IgD-negative memory B cell (primary cell): ENCODE data around the gene IGSF9. TPM values are rescaled to one million over a fixed set of nuclear protein-coding genes. Genes with fewer than 3 reads are reported as not detected.

Source experiments
- H3K27ac Mint-ChIP-seq, 3 donors: one replicate each; pipeline ENCODE4 v1.8.0; 2020 to 2022; ENCODE audit warnings: mild to moderate bottlenecking in 3 of 3, mixed read lengths in 3 of 3, moderate library complexity in 1 of 3
- H3K27me3 Mint-ChIP-seq: one replicate; pipeline ENCODE4 v1.8.0; 2021; ENCODE audit warnings: mixed read lengths
- H3K36me3 Mint-ChIP-seq: one replicate; pipeline ENCODE4 v1.8.0; 2020; ENCODE audit warnings: mild to moderate bottlenecking, mixed read lengths
- H3K4me1 Mint-ChIP-seq, 3 donors: one replicate each; pipeline ENCODE4 v1.8.0; 2020 to 2022; ENCODE audit warnings: mixed read lengths in 3 of 3, mild to moderate bottlenecking in 1 of 3
- H3K4me3 Mint-ChIP-seq, 4 donors: one replicate each; pipeline ENCODE4 v1.8.0; 2020 to 2022; ENCODE audit warnings: mild to moderate bottlenecking in 4 of 4, mixed read lengths in 4 of 4, moderate library complexity in 3 of 4
- H3K9me3 Mint-ChIP-seq, 3 donors: one replicate each; pipeline ENCODE4 v1.8.0; 2020 to 2021; ENCODE audit warnings: mixed read lengths in 3 of 3, mild to moderate bottlenecking in 1 of 3
- polyA plus RNA-seq: library from polyadenylated mRNA; unstranded; fragments of 300-500 nt; fragmentation: Illumina TruSeq; gene quantifications from one replicate; pipeline ENCODE4 v1.2.3, GENCODE V29; 2021

IGSF9 gene
- polyA plus RNA-seq, 1 donor from 2014 or later = 0.08 TPM

DNA sequence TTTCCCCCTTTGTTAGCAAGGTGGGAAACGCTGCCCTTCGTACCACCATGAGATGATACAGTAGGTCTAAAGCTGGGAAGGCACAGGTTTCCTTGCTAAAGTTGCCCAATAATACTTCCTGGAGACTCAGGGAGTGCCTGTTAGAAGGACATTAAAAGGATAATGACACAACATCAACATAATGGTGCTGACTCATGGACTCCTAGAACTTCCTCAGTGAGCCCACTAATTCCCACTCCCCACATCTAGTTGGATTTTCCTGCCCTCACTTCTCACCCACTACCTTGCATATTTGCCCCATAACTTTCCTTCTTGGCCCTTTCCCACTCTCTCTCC lies 62.9 kb downstream of the IGSF9 start:
- Mint-ChIP-seq H3K27me3 (no peaks in the 10 kb centered on the region), H3K9me3 (no peaks in the 10 kb centered on the region), H3K27ac (no peak overlapping the region), H3K4me3 (no peak overlapping the region), H3K4me1 (peaks cover 0 to 7% (median 6%) of the 10 kb centered on the region in 3 donors), H3K36me3 (peaks cover 2% of the 10 kb centered on the region)

DNA sequence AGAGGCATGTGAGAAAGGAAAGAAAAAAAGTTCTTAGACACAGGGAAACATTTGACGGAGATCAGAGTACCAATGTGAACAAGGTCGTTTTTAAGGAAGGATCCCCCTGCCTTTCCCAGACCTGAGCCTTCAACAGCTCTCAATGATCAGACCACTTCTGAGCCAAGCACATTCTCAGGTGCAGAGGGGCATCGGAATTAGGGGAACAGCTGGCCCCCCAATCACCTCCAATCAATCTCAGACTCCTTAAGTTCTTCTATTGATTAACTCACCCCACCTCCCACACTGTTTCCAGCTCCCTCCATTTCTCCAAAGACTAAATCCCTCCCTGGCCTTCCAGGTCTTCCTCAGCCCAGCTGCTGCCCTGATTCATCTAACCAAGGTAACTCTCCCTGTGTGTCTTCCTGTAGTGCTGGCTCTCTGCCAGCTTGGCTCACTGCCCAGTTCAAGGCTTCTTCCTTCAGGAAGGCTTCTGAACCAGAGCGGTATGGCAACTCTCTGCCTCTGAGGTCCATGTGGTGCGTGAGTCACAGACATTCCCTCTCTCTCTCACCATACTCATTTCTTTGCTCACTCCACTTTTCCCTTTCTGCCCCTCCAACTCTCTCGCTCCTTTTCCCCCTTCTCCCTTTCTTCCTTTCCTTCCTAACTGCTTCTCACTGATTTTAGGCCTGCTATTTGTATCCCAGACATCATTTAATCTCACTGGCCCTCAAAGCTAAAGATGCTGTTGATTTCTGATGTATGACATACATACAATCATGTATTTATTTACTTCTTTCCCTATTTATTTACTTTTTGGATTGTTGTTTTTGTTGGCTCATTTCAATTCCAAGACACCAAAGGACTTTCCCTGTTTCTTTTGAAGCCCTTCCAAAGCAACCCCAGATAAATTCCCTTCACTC lies 63.5 kb downstream of the IGSF9 start:
- Mint-ChIP-seq H3K36me3 (peaks cover 2% of the 10 kb centered on the region), H3K9me3 (no peaks in the 10 kb centered on the region), H3K4me3 (no peak overlapping the region), H3K27me3 (no peaks in the 10 kb centered on the region), H3K27ac (no peak overlapping the region), H3K4me1 (peaks cover 0 to under 1% (median 0%) of the 10 kb centered on the region in 3 donors)

DNA sequence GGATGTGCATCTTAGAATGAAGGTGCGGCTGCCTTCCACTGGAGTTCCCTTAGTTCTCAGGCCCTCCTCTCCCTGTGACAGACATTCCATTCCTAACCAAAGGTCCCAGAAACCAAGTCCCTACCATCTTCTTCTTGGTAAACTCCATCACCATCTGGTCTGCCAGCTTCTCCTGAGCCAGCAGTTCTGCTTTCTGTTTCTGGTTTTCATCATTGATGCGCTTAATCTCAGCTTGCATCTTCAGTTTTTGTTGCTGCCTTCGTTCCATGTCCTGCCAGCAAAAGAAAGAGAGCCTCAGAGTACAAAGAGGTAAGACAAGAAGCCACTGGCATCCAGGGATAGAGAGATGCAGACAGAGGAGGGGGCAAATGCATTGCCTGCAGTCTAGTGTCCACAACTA lies 65.0 kb downstream of the IGSF9 start:
- Mint-ChIP-seq H3K4me1 (no peaks in the 10 kb centered on the region), H3K27me3 (no peaks in the 10 kb centered on the region), H3K4me3 (no peak overlapping the region), H3K9me3 (no peaks in the 10 kb centered on the region), H3K27ac (no peak overlapping the region), H3K36me3 (peaks cover 2% of the 10 kb centered on the region)

DNA sequence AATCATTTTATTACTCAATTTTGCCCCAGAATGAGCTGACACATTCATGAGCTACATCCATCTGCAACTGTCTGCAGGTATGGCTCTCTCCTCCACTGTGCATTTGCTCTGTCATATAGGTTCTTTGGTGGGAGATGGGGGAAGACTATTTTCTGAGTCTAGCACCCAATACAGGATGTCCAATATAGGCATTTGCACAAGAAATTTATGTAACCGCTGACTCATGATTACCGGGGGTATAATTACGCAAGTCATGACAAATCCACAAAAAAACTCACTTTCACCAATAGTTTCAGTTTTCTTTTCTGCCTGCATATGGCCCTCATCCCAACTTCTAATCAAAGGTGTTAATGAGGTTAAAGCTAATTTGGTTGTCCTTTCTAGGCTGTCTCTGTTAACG lies 65.4 kb downstream of the IGSF9 start:
- H3K36me3 Mint-ChIP-seq = peaks cover 2% of the 10 kb centered on the region
- H3K4me3 Mint-ChIP-seq = no peak overlapping the region
- no peaks in the 10 kb centered on the region for H3K9me3 Mint-ChIP-seq
- no peak overlapping the region for H3K27ac Mint-ChIP-seq
- no peaks in the 10 kb centered on the region for H3K27me3 Mint-ChIP-seq
- H3K4me1 Mint-ChIP-seq = no peaks in the 10 kb centered on the region

DNA sequence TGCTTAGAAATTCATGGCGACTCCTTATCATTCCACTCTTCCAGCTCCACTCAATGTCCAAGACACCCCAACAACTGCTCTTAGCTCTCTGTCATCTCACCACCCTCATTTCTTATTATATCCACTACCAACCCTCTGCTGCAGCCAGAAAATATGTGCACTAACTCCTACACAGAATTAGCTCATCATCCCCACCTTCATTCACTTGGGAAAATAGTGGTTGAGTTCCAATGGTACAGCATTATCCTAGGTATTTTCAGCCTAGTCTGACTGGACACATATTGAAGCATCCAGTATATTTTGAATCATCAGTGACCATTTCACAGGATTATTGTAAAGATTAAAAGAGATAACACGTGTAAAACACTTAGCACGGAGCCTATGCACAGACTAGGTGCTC lies 66.3 kb downstream of the IGSF9 start:
- Mint-ChIP-seq H3K27me3 (no peaks in the 10 kb centered on the region), H3K4me1 (no peaks in the 10 kb centered on the region), H3K4me3 (no peak overlapping the region), H3K27ac (no peak overlapping the region), H3K9me3 (no peaks in the 10 kb centered on the region), H3K36me3 (no peaks in the 10 kb centered on the region)

DNA sequence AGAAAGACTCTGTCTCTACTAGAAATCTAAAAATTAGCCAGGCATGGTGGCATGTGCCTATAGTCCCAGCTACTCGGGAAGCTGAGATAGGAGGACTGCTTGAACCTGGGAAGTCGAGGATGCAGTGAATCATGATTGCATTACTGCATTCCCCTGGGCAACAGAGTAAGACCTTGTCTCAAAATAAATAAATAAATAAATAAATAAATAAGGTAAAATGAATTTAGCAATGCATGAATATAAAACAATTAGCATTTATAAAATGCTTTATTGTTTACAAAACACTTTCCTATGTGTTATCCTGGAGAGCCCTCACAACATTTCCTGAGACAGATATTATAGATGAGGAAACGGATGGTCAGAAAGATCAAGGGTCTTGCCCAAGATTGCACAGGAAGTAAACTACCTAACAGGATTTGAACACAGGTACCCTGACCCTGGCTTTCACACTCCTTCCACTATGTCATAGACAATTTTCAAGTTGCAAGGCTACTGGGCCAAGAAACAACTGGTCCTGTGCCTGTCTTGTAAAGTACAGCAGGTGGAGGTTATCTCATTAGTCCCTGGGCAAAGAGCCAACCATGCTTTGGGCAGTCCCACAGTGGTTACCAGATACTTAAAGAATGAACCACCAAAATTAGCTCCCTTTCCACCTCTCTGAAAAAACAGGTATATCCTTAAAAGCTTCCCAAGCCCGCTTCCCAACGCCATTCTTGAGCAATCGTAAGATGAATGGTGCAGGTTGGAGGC lies 67.5 kb downstream of the IGSF9 start:
- no peaks in the 10 kb centered on the region for H3K9me3 Mint-ChIP-seq
- H3K27me3 Mint-ChIP-seq = peaks cover under 1% of the 10 kb centered on the region
- H3K4me3 Mint-ChIP-seq = no peak overlapping the region
- no peaks in the 10 kb centered on the region for H3K4me1 Mint-ChIP-seq
- no peaks in the 10 kb centered on the region for H3K36me3 Mint-ChIP-seq
- no peak overlapping the region for H3K27ac Mint-ChIP-seq

Other genes starting within 250 kb of the IGSF9 start
- gene CRP, start 231.0 kb downstream of the IGSF9 start, polyA plus RNA-seq = not detected
- 42.3 TPM for gene DUSP23, start 164.7 kb downstream of the IGSF9 start, polyA plus RNA-seq
- 2.1 TPM for gene FCRL6, start 143.3 kb downstream of the IGSF9 start, polyA plus RNA-seq
- gene SLAMF8, start 118.7 kb downstream of the IGSF9 start, polyA plus RNA-seq = not detected
- gene VSIG8, start 83.0 kb downstream of the IGSF9 start, polyA plus RNA-seq = not detected
- 1.2 TPM for gene CFAP45, start 45.4 kb downstream of the IGSF9 start, polyA plus RNA-seq
- gene TAGLN2, start 20.1 kb downstream of the IGSF9 start, polyA plus RNA-seq = 1,399 TPM
- not detected for gene SLAMF9, start 8.6 kb upstream of the IGSF9 start, polyA plus RNA-seq
- 1.9 TPM for gene PIGM, start 86.4 kb upstream of the IGSF9 start, polyA plus RNA-seq
- gene KCNJ10, start 124.5 kb upstream of the IGSF9 start, polyA plus RNA-seq = not detected
- gene KCNJ9, start 135.9 kb upstream of the IGSF9 start, polyA plus RNA-seq = not detected
- gene IGSF8, start 153.0 kb upstream of the IGSF9 start, polyA plus RNA-seq = 35.4 TPM
- gene ATP1A2, start 170.1 kb upstream of the IGSF9 start, polyA plus RNA-seq = not detected
- not detected for gene ATP1A4, start 206.0 kb upstream of the IGSF9 start, polyA plus RNA-seq
- not detected for gene CASQ1, start 245.0 kb upstream of the IGSF9 start, polyA plus RNA-seq